ENCODE measurements around the gene AUTS2. TPM values are rescaled to one million over a fixed set of nuclear protein-coding genes. Genes with fewer than 3 reads are reported as not detected.
A peak's percentile ranks its signal among the peaks of the same experiment; 100 is the strongest.

The AUTS2 gene
- total and polyA plus RNA-seq, 2 donors (not counting 1 experiment from before 2014, with no cell fraction given) = 0.60 to 9.1 TPM

GRCh38 chr7:70306173-70306572, 707.9 kb downstream of the AUTS2 start:
- Histone ChIP-seq H3K4me1 (ENCODE audit: control insufficient read depth, extremely low read depth, insufficient read depth, low read length) (no peaks in the 10 kb centered on the region), H3K79me2 (ENCODE audit: control insufficient read depth, insufficient read depth, low read length) (no peaks in the 10 kb centered on the region), H3K9me3 (ENCODE audit: control insufficient read depth, insufficient read depth, low read depth, low read length) (no peaks in the 10 kb centered on the region), H3K9ac (ENCODE audit: insufficient read depth, low read length) (no peak overlapping the region), H3K4me2 (ENCODE audit: extremely low read depth, insufficient read depth, low read length) (no peak overlapping the region), H3K4me3 (replicated peaks in 1 of 4; ENCODE audit: control extremely low read depth in 1 of 4, insufficient read depth in 1 of 4, low read depth in 3 of 4, low read length in 4 of 4) (no peak overlapping the region), H3K27me3 (ENCODE audit: control insufficient read depth, insufficient read depth, low read length) (no peaks in the 10 kb centered on the region), H3K27ac (ENCODE audit: insufficient read depth, low read length) (no peak overlapping the region), H4K20me1 (ENCODE audit: control insufficient read depth, extremely low read depth, insufficient read depth, low read length) (no peaks in the 10 kb centered on the region), H3K36me3 (ENCODE audit: control insufficient read depth, insufficient read depth, low read length) (no peaks in the 10 kb centered on the region), H2AFZ (ENCODE audit: low read length) (no peak overlapping the region)
- TF ChIP-seq EZH2 (IDR thresholded peaks at IDR 0.05; ENCODE audit: low read length, missing control alignments) = no peak
- TF ChIP-seq, protein P1, sequence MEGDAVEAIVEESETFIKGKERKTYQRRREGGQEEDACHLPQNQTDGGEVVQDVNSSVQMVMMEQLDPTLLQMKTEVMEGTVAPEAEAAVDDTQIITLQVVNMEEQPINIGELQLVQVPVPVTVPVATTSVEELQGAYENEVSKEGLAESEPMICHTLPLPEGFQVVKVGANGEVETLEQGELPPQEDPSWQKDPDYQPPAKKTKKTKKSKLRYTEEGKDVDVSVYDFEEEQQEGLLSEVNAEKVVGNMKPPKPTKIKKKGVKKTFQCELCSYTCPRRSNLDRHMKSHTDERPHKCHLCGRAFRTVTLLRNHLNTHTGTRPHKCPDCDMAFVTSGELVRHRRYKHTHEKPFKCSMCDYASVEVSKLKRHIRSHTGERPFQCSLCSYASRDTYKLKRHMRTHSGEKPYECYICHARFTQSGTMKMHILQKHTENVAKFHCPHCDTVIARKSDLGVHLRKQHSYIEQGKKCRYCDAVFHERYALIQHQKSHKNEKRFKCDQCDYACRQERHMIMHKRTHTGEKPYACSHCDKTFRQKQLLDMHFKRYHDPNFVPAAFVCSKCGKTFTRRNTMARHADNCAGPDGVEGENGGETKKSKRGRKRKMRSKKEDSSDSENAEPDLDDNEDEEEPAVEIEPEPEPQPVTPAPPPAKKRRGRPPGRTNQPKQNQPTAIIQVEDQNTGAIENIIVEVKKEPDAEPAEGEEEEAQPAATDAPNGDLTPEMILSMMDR (conservative IDR thresholded peaks at IDR 0.05 in 1 of 2, IDR thresholded peaks at IDR 0.05 in 1 of 2; ENCODE audit: low read depth in 1 of 2, low read length in 2 of 2) = no peak
- DNase-seq (ENCODE audit: low read depth in 2 of 2) = no peak

GRCh38 chr7:70307544-70308106, 709.4 kb downstream of the AUTS2 start:
- DNase-seq (ENCODE audit: low read depth in 2 of 2) = peak in 1 of 2 donors; percentile 55
- H4K20me1 ChIP-seq (ENCODE audit: control insufficient read depth, extremely low read depth, insufficient read depth, low read length) = no peaks in the 10 kb centered on the region
- no peaks in the 10 kb centered on the region for H3K79me2 ChIP-seq (ENCODE audit: control insufficient read depth, insufficient read depth, low read length)
- TF ChIP-seq, protein P1 (conservative IDR thresholded peaks at IDR 0.05 in 1 of 2, IDR thresholded peaks at IDR 0.05 in 1 of 2; ENCODE audit: low read depth in 1 of 2, low read length in 2 of 2) = no peak
- TF ChIP-seq EZH2 (IDR thresholded peaks at IDR 0.05; ENCODE audit: low read length, missing control alignments) = no peak
- H3K4me2 ChIP-seq (ENCODE audit: extremely low read depth, insufficient read depth, low read length) = no peak overlapping the region
- H3K4me3 ChIP-seq (replicated peaks in 1 of 4; ENCODE audit: control extremely low read depth in 1 of 4, insufficient read depth in 1 of 4, low read depth in 3 of 4, low read length in 4 of 4) = no peak overlapping the region
- no peaks in the 10 kb centered on the region for H3K4me1 ChIP-seq (ENCODE audit: control insufficient read depth, extremely low read depth, insufficient read depth, low read length)
- H3K9me3 ChIP-seq (ENCODE audit: control insufficient read depth, insufficient read depth, low read depth, low read length) = no peaks in the 10 kb centered on the region
- H3K36me3 ChIP-seq (ENCODE audit: control insufficient read depth, insufficient read depth, low read length) = no peaks in the 10 kb centered on the region
- no peak overlapping the region for H3K27ac ChIP-seq (ENCODE audit: insufficient read depth, low read length)
- H3K9ac ChIP-seq (ENCODE audit: insufficient read depth, low read length) = no peak overlapping the region
- H2AFZ ChIP-seq (ENCODE audit: low read length) = no peak overlapping the region
- H3K27me3 ChIP-seq (ENCODE audit: control insufficient read depth, insufficient read depth, low read length) = no peaks in the 10 kb centered on the region

DNA sequence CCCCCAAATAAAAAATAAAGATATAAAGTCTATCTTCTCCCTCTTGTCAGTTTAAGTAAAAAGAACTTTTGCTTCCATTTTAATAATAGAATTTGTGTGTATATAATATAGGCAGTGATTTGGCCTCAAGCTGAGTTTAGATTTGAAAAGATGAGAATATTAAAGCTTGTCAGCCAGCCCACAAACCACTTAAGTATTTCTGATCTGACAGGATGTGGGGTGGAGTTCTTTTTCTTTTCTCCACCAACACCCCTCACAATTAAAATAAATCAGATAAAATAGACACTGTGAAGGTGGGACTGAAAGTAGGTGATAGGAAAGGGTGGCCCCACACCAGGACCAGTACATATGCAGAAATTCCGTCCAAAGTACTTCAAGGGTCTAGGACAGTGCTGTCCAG, 714.1 kb downstream of the AUTS2 start:
- Histone ChIP-seq H4K20me1 (ENCODE audit: control insufficient read depth, extremely low read depth, insufficient read depth, low read length) (no peaks in the 10 kb centered on the region), H3K4me2 (ENCODE audit: extremely low read depth, insufficient read depth, low read length) (no peak overlapping the region), H3K27ac (ENCODE audit: insufficient read depth, low read length) (no peak overlapping the region), H3K36me3 (ENCODE audit: control insufficient read depth, insufficient read depth, low read length) (no peaks in the 10 kb centered on the region), H3K4me3 (replicated peaks in 1 of 4; ENCODE audit: control extremely low read depth in 1 of 4, insufficient read depth in 1 of 4, low read depth in 3 of 4, low read length in 4 of 4) (no peak overlapping the region), H3K79me2 (ENCODE audit: control insufficient read depth, insufficient read depth, low read length) (no peaks in the 10 kb centered on the region), H3K27me3 (ENCODE audit: control insufficient read depth, insufficient read depth, low read length) (no peaks in the 10 kb centered on the region), H3K9ac (ENCODE audit: insufficient read depth, low read length) (no peak overlapping the region), H3K9me3 (ENCODE audit: control insufficient read depth, insufficient read depth, low read depth, low read length) (no peaks in the 10 kb centered on the region), H2AFZ (ENCODE audit: low read length) (no peak overlapping the region), H3K4me1 (ENCODE audit: control insufficient read depth, extremely low read depth, insufficient read depth, low read length) (no peaks in the 10 kb centered on the region)
- DNase-seq (ENCODE audit: low read depth in 2 of 2) = no peak
- TF ChIP-seq, protein P1 (conservative IDR thresholded peaks at IDR 0.05 in 1 of 2, IDR thresholded peaks at IDR 0.05 in 1 of 2; ENCODE audit: low read depth in 1 of 2, low read length in 2 of 2) = no peak
